WTC11 (cell line): ENCODE measurements around the gene CTNNA1.

Experiments
- FOXJ3 ChIP-seq: sonication (generic); formaldehyde crosslinking; IDR thresholded peaks from 2 replicates; pipeline ENCODE4 v1.9.0; 2021; ENCODE audit warnings: missing genetic modification reagents, mild to moderate bottlenecking, borderline replicate concordance
- NR1H2 ChIP-seq: sonication (generic); formaldehyde crosslinking; IDR thresholded peaks from 2 replicates; pipeline ENCODE4 v1.9.0; 2021; ENCODE audit warnings: mild to moderate bottlenecking, moderate library complexity, missing genetic modification reagents
- NR2C2 ChIP-seq: sonication (generic); formaldehyde crosslinking; IDR thresholded peaks from 2 replicates; pipeline ENCODE4 v1.8.0; 2022; ENCODE audit warnings: mild to moderate bottlenecking, missing genetic modification reagents
- RELA ChIP-seq: sonication (generic); formaldehyde crosslinking; IDR thresholded peaks from 2 replicates; pipeline ENCODE4 v1.8.1; 2022; ENCODE audit warnings: missing genetic modification reagents, mild to moderate bottlenecking, borderline replicate concordance
- SMAD3 ChIP-seq: sonication (generic); formaldehyde crosslinking; IDR thresholded peaks from 2 replicates; pipeline ENCODE4 v1.8.0; 2022; ENCODE audit warnings: missing genetic modification reagents, mild to moderate bottlenecking, borderline replicate concordance
- SP1 ChIP-seq: sonication (generic); formaldehyde crosslinking; conservative IDR thresholded peaks from 2 replicates; pipeline ENCODE4 v1.8.1; 2022; ENCODE audit warnings: missing genetic modification reagents
- STAT6 ChIP-seq: sonication (generic); formaldehyde crosslinking; conservative IDR thresholded peaks from 2 replicates; pipeline ENCODE4 v1.8.1; 2023; ENCODE audit warnings: mild to moderate bottlenecking, low read depth, missing genetic modification reagents, moderate library complexity
- TP53 ChIP-seq: sonication (generic); formaldehyde crosslinking; IDR thresholded peaks from 2 replicates; pipeline ENCODE4 v1.8.1; 2023; ENCODE audit warnings: mild to moderate bottlenecking, missing genetic modification reagents
- ZNF416 ChIP-seq: fragments of 250-450 bp; sonication (Bioruptor Pico); IDR thresholded peaks from 2 replicates; pipeline ENCODE4 v1.9.0; 2021; ENCODE audit warnings: mild to moderate bottlenecking, inconsistent platforms
- TF ChIP-seq, protein P1 (sequence below): fragments of 200-600 bp; IDR thresholded peaks from 2 replicates; pipeline ENCODE4 v1.8.0; 2022; ENCODE audit warnings: antibody characterized with exemption
- TF ChIP-seq, protein P2 (sequence below): sonication (generic); formaldehyde crosslinking; IDR thresholded peaks from 2 replicates; pipeline ENCODE4 v1.8.1; 2023; ENCODE audit warnings: mild to moderate bottlenecking, missing genetic modification reagents, moderate library complexity
- TF ChIP-seq, protein P3 (sequence below): sonication (generic); formaldehyde crosslinking; IDR thresholded peaks from 2 replicates; pipeline ENCODE4 v1.8.1; 2022; ENCODE audit warnings: mild to moderate bottlenecking, missing genetic modification reagents, moderate library complexity, borderline replicate concordance
- TF ChIP-seq, protein P4 (sequence below): sonication (generic); formaldehyde crosslinking; IDR thresholded peaks from 2 replicates; pipeline ENCODE4 v1.8.0; 2023; ENCODE audit warnings: missing genetic modification reagents
- TF ChIP-seq, protein P5 (sequence below): fragments of 250-450 bp; sonication (Bioruptor Pico); IDR thresholded peaks from 2 replicates; pipeline ENCODE4 v1.9.0; 2021; ENCODE audit warnings: mild to moderate bottlenecking

GRCh38 chr5:138927544-138927943 is 174.3 kb downstream of the CTNNA1 start:
- TF ChIP-seq, protein P1, sequence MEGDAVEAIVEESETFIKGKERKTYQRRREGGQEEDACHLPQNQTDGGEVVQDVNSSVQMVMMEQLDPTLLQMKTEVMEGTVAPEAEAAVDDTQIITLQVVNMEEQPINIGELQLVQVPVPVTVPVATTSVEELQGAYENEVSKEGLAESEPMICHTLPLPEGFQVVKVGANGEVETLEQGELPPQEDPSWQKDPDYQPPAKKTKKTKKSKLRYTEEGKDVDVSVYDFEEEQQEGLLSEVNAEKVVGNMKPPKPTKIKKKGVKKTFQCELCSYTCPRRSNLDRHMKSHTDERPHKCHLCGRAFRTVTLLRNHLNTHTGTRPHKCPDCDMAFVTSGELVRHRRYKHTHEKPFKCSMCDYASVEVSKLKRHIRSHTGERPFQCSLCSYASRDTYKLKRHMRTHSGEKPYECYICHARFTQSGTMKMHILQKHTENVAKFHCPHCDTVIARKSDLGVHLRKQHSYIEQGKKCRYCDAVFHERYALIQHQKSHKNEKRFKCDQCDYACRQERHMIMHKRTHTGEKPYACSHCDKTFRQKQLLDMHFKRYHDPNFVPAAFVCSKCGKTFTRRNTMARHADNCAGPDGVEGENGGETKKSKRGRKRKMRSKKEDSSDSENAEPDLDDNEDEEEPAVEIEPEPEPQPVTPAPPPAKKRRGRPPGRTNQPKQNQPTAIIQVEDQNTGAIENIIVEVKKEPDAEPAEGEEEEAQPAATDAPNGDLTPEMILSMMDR, result no peak
- TF ChIP-seq STAT6 (CRISPR knock-in tag) (no peak), FOXJ3 (no peak), RELA (CRISPR knock-in tag) (no peak), ZNF416 (CRISPR knock-in tag) (no peak), SMAD3 (CRISPR knock-in tag) (no peak), SP1 (CRISPR knock-in tag) (no peak), NR2C2 (CRISPR knock-in tag) (no peak), NR1H2 (no peak), TP53 (CRISPR knock-in tag) (no peak)
- TF ChIP-seq, protein P2, sequence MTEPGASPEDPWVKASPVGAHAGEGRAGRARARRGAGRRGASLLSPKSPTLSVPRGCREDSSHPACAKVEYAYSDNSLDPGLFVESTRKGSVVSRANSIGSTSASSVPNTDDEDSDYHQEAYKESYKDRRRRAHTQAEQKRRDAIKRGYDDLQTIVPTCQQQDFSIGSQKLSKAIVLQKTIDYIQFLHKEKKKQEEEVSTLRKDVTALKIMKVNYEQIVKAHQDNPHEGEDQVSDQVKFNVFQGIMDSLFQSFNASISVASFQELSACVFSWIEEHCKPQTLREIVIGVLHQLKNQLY, result no peak
- TF ChIP-seq, protein P3, sequence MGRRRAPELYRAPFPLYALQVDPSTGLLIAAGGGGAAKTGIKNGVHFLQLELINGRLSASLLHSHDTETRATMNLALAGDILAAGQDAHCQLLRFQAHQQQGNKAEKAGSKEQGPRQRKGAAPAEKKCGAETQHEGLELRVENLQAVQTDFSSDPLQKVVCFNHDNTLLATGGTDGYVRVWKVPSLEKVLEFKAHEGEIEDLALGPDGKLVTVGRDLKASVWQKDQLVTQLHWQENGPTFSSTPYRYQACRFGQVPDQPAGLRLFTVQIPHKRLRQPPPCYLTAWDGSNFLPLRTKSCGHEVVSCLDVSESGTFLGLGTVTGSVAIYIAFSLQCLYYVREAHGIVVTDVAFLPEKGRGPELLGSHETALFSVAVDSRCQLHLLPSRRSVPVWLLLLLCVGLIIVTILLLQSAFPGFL (CRISPR knock-in tag), result no peak
- TF ChIP-seq, protein P4, sequence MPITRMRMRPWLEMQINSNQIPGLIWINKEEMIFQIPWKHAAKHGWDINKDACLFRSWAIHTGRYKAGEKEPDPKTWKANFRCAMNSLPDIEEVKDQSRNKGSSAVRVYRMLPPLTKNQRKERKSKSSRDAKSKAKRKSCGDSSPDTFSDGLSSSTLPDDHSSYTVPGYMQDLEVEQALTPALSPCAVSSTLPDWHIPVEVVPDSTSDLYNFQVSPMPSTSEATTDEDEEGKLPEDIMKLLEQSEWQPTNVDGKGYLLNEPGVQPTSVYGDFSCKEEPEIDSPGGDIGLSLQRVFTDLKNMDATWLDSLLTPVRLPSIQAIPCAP (CRISPR knock-in tag), result no peak
- TF ChIP-seq, protein P5, sequence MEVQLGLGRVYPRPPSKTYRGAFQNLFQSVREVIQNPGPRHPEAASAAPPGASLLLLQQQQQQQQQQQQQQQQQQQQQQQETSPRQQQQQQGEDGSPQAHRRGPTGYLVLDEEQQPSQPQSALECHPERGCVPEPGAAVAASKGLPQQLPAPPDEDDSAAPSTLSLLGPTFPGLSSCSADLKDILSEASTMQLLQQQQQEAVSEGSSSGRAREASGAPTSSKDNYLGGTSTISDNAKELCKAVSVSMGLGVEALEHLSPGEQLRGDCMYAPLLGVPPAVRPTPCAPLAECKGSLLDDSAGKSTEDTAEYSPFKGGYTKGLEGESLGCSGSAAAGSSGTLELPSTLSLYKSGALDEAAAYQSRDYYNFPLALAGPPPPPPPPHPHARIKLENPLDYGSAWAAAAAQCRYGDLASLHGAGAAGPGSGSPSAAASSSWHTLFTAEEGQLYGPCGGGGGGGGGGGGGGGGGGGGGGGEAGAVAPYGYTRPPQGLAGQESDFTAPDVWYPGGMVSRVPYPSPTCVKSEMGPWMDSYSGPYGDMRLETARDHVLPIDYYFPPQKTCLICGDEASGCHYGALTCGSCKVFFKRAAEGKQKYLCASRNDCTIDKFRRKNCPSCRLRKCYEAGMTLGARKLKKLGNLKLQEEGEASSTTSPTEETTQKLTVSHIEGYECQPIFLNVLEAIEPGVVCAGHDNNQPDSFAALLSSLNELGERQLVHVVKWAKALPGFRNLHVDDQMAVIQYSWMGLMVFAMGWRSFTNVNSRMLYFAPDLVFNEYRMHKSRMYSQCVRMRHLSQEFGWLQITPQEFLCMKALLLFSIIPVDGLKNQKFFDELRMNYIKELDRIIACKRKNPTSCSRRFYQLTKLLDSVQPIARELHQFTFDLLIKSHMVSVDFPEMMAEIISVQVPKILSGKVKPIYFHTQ (CRISPR knock-in tag), result no peak
